GM21526 (cell line): ENCODE results near the gene RNF123.
A peak's percentile ranks its signal among the peaks of the same experiment; 100 is the strongest.

Source experiments
- ATAC-seq: cut with Tn5 transposase; IDR thresholded peaks from one replicate; pipeline ENCODE4 v1.9.1; 2021; ENCODE audit warnings: moderate library complexity; ENCODE audit not compliant: unreplicated experiment, low FRiP score

The RNF123 gene

GRCh38 chr3:49700014-49700413 lies 10.7 kb downstream of the RNF123 start:
- ATAC-seq = no peak

- no peak for ATAC-seq
Measured at GRCh38 chr3:49700453-49701128, 11.2 kb downstream of the RNF123 start.

GRCh38 chr3:49701388-49702077 lies 12.2 kb downstream of the RNF123 start:
- ATAC-seq = no peak

GRCh38 chr3:49702672-49703071 lies 13.3 kb downstream of the RNF123 start:
- no peak for ATAC-seq

GRCh38 chr3:49703443-49703927 lies 14.1 kb downstream of the RNF123 start:
- ATAC-seq = peak; percentile 52

- ATAC-seq = no peak
Measured at GRCh38 chr3:49703956-49704355, 14.6 kb downstream of the RNF123 start.

GRCh38 chr3:49704629-49705028 lies 15.3 kb downstream of the RNF123 start:
- no peak for ATAC-seq

GRCh38 chr3:49705390-49705960 lies 16.1 kb downstream of the RNF123 start:
- no peak for ATAC-seq

- ATAC-seq = no peak
Measured at GRCh38 chr3:49706456-49707112, 17.2 kb downstream of the RNF123 start.

- ATAC-seq = no peak
Measured at GRCh38 chr3:49707113-49707480, 17.7 kb downstream of the RNF123 start.

- no peak for ATAC-seq
Measured at GRCh38 chr3:49709852-49710251, 20.5 kb downstream of the RNF123 start.

GRCh38 chr3:49711489-49711888 lies 22.1 kb downstream of the RNF123 start:
- no peak for ATAC-seq

GRCh38 chr3:49712166-49712565 lies 22.8 kb downstream of the RNF123 start:
- ATAC-seq = no peak

GRCh38 chr3:49712631-49713317 lies 23.4 kb downstream of the RNF123 start:
- no peak for ATAC-seq

- ATAC-seq = no peak
Measured at GRCh38 chr3:49713336-49714105, 24.2 kb downstream of the RNF123 start.

GRCh38 chr3:49714728-49715550 lies 25.6 kb downstream of the RNF123 start:
- ATAC-seq = no peak

GRCh38 chr3:49715611-49716121 lies 26.3 kb downstream of the RNF123 start:
- ATAC-seq = no peak

GRCh38 chr3:49716169-49716568 lies 26.8 kb downstream of the RNF123 start:
- no peak for ATAC-seq

GRCh38 chr3:49716691-49717210 lies 27.4 kb downstream of the RNF123 start:
- ATAC-seq = no peak
